ENCODE data around the gene IRX2. TPM values are rescaled to one million over a fixed set of nuclear protein-coding genes. Genes with fewer than 3 reads are reported as not detected.

Gene IRX2
- total RNA-seq, 2 donors from 2014 or later, result 0.83 TPM; not detected in 1

DNA sequence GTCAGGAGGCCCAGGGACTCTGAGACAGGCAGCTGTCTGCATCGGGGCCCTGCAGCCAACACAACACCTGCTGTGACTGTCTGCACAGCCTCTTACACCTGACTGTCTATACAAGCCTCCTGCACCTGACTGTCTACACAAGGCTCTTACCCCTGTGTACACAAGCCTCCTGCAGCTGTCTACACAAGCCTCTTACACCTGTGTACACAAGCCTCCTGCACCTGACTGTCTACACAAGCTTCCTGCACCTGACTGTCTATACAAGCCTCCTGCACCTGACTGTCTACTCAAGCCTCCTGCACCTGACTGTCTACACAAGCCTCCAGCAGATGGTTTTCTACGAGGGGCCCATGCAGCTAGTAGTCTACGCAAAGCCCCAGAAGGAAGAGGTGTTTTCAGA is 18.6 kb downstream of the IRX2 start:
- H3K27me3 ChIP-seq, result peaks cover 0 to 4% of the 10 kb centered on the region in 2 donors
- TF ChIP-seq, protein P1, sequence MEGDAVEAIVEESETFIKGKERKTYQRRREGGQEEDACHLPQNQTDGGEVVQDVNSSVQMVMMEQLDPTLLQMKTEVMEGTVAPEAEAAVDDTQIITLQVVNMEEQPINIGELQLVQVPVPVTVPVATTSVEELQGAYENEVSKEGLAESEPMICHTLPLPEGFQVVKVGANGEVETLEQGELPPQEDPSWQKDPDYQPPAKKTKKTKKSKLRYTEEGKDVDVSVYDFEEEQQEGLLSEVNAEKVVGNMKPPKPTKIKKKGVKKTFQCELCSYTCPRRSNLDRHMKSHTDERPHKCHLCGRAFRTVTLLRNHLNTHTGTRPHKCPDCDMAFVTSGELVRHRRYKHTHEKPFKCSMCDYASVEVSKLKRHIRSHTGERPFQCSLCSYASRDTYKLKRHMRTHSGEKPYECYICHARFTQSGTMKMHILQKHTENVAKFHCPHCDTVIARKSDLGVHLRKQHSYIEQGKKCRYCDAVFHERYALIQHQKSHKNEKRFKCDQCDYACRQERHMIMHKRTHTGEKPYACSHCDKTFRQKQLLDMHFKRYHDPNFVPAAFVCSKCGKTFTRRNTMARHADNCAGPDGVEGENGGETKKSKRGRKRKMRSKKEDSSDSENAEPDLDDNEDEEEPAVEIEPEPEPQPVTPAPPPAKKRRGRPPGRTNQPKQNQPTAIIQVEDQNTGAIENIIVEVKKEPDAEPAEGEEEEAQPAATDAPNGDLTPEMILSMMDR (IDR thresholded peaks at IDR 0.05), result no peak
- no peak for DNase-seq (ENCODE audit: low spot score)
- no peaks in the 10 kb centered on the region for H3K36me3 ChIP-seq
- H3K4me1 ChIP-seq, result no peaks in the 10 kb centered on the region
- no peak overlapping the region for H3K27ac ChIP-seq
- H3K9me3 ChIP-seq, result no peaks in the 10 kb centered on the region
- no peak overlapping the region for H3K4me3 ChIP-seq

GRCh38 chr5:2732004-2732403 is 19.5 kb downstream of the IRX2 start:
- no peak overlapping the region for H3K27ac ChIP-seq
- no peaks in the 10 kb centered on the region for H3K4me1 ChIP-seq
- no peak overlapping the region for H3K4me3 ChIP-seq
- DNase-seq (ENCODE audit: low spot score), result no peak
- no peaks in the 10 kb centered on the region for H3K36me3 ChIP-seq
- TF ChIP-seq, protein P1 (IDR thresholded peaks at IDR 0.05), result no peak
- no peaks in the 10 kb centered on the region for H3K9me3 ChIP-seq
- no peaks in the 10 kb centered on the region for H3K27me3 ChIP-seq

- H3K27ac ChIP-seq, result no peak overlapping the region
- no peak for DNase-seq (ENCODE audit: low spot score)
- H3K4me1 ChIP-seq, result no peaks in the 10 kb centered on the region
- H3K4me3 ChIP-seq, result no peak overlapping the region
- TF ChIP-seq, protein P1 (IDR thresholded peaks at IDR 0.05), result no peak
- no peaks in the 10 kb centered on the region for H3K36me3 ChIP-seq
- no peaks in the 10 kb centered on the region for H3K9me3 ChIP-seq
- no peaks in the 10 kb centered on the region for H3K27me3 ChIP-seq
These were observed 22.3 kb downstream of the IRX2 start for GRCh38 chr5:2729189-2729588.

DNA sequence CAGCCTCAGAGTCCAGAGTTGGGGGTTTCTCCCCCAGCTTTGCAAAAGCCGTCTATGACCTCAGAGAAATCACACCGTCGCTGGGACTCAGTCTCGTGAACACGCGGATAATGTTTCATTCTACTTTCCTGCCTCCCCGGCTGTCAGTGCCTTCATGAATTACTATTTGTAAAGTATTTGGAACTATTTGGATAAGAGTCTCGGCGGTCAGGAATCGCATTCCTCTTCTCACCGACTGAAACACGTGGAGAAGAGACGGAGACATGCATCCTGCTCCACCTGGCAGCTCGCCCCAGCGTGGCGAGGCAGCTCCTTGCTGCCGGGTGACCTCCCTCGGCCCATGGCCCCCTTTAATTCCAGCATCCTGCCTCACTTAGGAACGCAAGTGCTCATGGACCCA is 23.9 kb downstream of the IRX2 start:
- no peaks in the 10 kb centered on the region for H3K9me3 ChIP-seq
- H3K4me3 ChIP-seq, result no peak overlapping the region
- H3K27me3 ChIP-seq, result no peaks in the 10 kb centered on the region
- H3K27ac ChIP-seq, result no peak overlapping the region
- no peak for DNase-seq (ENCODE audit: low spot score)
- H3K4me1 ChIP-seq, result no peaks in the 10 kb centered on the region
- H3K36me3 ChIP-seq, result no peaks in the 10 kb centered on the region
- TF ChIP-seq, protein P1 (IDR thresholded peaks at IDR 0.05), result no peak

GRCh38 chr5:2725980-2726765 is 25.3 kb downstream of the IRX2 start:
- Histone ChIP-seq H3K27ac (no peak overlapping the region), H3K9me3 (no peaks in the 10 kb centered on the region), H3K4me3 (no peak overlapping the region), H3K27me3 (no peaks in the 10 kb centered on the region), H3K4me1 (no peaks in the 10 kb centered on the region), H3K36me3 (no peaks in the 10 kb centered on the region)
- TF ChIP-seq, protein P1 (IDR thresholded peaks at IDR 0.05), result no peak
- DNase-seq (ENCODE audit: low spot score), result no peak

GRCh38 chr5:2724831-2725230 is 26.6 kb downstream of the IRX2 start:
- DNase-seq (ENCODE audit: low spot score), result no peak
- no peaks in the 10 kb centered on the region for H3K27me3 ChIP-seq
- H3K9me3 ChIP-seq, result no peaks in the 10 kb centered on the region
- TF ChIP-seq, protein P1 (IDR thresholded peaks at IDR 0.05), result no peak
- H3K36me3 ChIP-seq, result no peaks in the 10 kb centered on the region
- H3K4me3 ChIP-seq, result no peak overlapping the region
- H3K4me1 ChIP-seq, result no peaks in the 10 kb centered on the region
- H3K27ac ChIP-seq, result no peak overlapping the region

Measured in right atrium auricular region (tissue), 2 donors.